Activated CD8-positive, alpha-beta T cell treated with anti-CD3 and anti-CD28 coated beads for 36 hours (primary cell): ENCODE measurements around the gene SLC24A3. TPM values are rescaled to one million over a fixed set of nuclear protein-coding genes. Genes with fewer than 3 reads are reported as not detected.
A peak's percentile ranks its signal among the peaks of the same experiment; 100 is the strongest.

Source experiments
- ATAC-seq: fragments of 200-7000 bp; cut with Tn5 transposase; one replicate; pipeline ENCODE4 v1.10.0; 2021; ENCODE audit warnings: mild to moderate bottlenecking, moderate library complexity
- CTCF ChIA-PET: fragments of 350-600 bp; sonication (Branson Sonifier 250); formaldehyde crosslinking; loops from one replicate; lab custom pipeline; 2021; ENCODE audit warnings: antibody characterized with exemption; lab: Charles Lee
- POLR2A ChIA-PET: fragments of 350-600 bp; sonication (Branson Sonifier 250); formaldehyde crosslinking; loops from one replicate; lab custom pipeline; 2021; ENCODE audit warnings: antibody characterized with exemption; lab: Charles Lee
- DNase-seq: peaks from one replicate; pipeline ENCODE4 v3.0.0-alpha.2; 2020
- H3K27ac Mint-ChIP-seq: one replicate; pipeline ENCODE4 v1.8.0; 2021; ENCODE audit warnings: mild to moderate bottlenecking, mixed read lengths
- H3K27me3 Mint-ChIP-seq: one replicate; pipeline ENCODE4 v1.8.0; 2021; ENCODE audit warnings: mixed read lengths
- H3K36me3 Mint-ChIP-seq: one replicate; pipeline ENCODE4 v1.8.0; 2021; ENCODE audit warnings: low read depth, mixed read lengths
- H3K4me1 Mint-ChIP-seq: one replicate; pipeline ENCODE4 v1.8.0; 2021; ENCODE audit warnings: low read depth, mixed read lengths
- H3K4me3 Mint-ChIP-seq: one replicate; pipeline ENCODE4 v1.8.0; 2021; ENCODE audit warnings: mild to moderate bottlenecking, moderate library complexity, mixed read lengths
- H3K9me3 Mint-ChIP-seq: one replicate; pipeline ENCODE4 v1.8.0; 2021; ENCODE audit warnings: mixed read lengths
- intact Hi-C: fragments of 100-400 bp; cut with micrococcal nuclease; formaldehyde crosslinking; loops from one replicate; pipeline ENCODE4 v1.10.0; 2022
- total RNA-seq, 2 experiments: library from RNA; stranded (reverse); gene quantifications; one replicate each; pipeline ENCODE4 v1.2.3, GENCODE V29; 2021
- TF ChIP-seq, protein P1 (sequence below): fragments of 200-600 bp; IDR thresholded peaks from one replicate; pipeline ENCODE4 v1.8.0; 2022; ENCODE audit warnings: antibody characterized with exemption, mild to moderate bottlenecking

SLC24A3 gene
- total RNA-seq, 2 experiments from 2014 or later: not detected

DNA sequence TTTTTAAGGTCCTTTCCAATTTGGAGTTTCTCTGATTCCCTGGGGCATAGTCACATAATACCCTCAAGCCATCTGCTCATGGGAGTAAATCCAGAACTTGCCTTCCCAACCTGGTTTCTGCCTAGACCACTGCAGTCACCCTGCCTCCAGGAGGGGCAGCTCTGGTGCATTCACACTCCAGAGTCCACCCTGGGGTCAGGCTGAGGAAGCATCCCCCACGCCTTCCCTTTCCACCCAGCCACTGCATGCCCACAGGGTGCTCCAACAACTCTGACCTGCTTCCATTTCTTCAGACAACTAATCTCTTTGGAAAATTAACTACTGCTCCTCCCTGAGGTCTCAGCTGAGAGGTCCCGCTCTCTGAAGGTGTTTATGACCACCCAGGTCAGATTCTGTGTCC, 334.2 kb downstream of the SLC24A3 start:
- POLR2A ChIA-PET: interaction anchor here (0.7 kb wide), 1 partner anchor 26 kb away, joined by 3 read pairs; no protein-coding TSS in a partner anchor
- no peak for ATAC-seq
- Mint-ChIP-seq H3K27me3 (no peaks in the 10 kb centered on the region), H3K27ac (no peak overlapping the region), H3K4me1 (peaks cover 10% of the 10 kb centered on the region), H3K9me3 (no peaks in the 10 kb centered on the region), H3K4me3 (no peak overlapping the region), H3K36me3 (no peaks in the 10 kb centered on the region)
- DNase-seq: no peak
- intact Hi-C loops: no loop called here
- CTCF ChIA-PET: no interaction called here
- TF ChIP-seq, protein P1, sequence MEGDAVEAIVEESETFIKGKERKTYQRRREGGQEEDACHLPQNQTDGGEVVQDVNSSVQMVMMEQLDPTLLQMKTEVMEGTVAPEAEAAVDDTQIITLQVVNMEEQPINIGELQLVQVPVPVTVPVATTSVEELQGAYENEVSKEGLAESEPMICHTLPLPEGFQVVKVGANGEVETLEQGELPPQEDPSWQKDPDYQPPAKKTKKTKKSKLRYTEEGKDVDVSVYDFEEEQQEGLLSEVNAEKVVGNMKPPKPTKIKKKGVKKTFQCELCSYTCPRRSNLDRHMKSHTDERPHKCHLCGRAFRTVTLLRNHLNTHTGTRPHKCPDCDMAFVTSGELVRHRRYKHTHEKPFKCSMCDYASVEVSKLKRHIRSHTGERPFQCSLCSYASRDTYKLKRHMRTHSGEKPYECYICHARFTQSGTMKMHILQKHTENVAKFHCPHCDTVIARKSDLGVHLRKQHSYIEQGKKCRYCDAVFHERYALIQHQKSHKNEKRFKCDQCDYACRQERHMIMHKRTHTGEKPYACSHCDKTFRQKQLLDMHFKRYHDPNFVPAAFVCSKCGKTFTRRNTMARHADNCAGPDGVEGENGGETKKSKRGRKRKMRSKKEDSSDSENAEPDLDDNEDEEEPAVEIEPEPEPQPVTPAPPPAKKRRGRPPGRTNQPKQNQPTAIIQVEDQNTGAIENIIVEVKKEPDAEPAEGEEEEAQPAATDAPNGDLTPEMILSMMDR: no peak

DNA sequence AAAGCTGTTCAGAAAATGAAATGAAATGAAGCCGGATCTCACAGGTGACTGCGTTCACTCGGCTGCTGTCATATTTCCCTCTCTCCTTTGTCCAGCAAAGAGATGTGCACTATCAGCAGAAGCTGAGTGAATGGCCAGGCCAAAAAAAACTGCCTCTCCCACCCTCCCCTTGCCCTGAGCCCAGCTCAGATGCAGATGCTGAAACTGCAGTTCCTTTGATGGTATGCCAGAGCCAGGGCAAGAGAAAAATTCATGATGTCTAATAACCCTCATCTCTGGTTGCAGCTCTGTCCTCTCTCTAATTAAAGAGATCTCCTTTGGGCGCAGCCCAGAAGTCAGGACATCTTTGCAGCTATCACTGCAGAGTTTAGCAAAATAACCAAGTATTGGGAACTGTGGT, 335.1 kb downstream of the SLC24A3 start:
- Mint-ChIP-seq H3K36me3 (no peaks in the 10 kb centered on the region), H3K4me1 (peaks cover 10% of the 10 kb centered on the region), H3K27ac (no peak overlapping the region), H3K27me3 (no peaks in the 10 kb centered on the region), H3K4me3 (no peak overlapping the region), H3K9me3 (no peaks in the 10 kb centered on the region)
- ChIA-PET POLR2A (no interaction called here), CTCF (no interaction called here)
- ATAC-seq: no peak
- no peak for DNase-seq
- TF ChIP-seq, protein P1: no peak
- intact Hi-C loops: no loop called here

DNA sequence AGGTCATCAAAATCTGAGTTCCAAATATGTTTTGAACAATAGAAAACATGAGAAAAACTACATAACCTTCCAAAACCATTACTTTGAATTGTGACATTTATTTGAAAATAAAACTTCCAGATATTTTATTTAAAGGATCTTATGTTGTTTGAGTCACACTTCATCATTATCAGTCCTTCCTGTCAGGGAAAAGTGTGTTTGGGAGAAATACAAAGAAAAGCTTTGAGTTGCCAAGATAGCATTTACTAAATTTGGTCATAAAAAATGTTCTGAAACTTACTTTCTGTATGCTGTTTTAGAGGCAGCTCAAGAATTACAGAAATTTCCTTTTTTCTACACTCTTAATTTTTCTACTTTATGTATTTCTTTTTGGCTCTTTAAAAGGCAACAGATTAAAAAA, 337.5 kb downstream of the SLC24A3 start:
- Mint-ChIP-seq H3K27ac (no peak overlapping the region), H3K36me3 (no peaks in the 10 kb centered on the region), H3K9me3 (no peaks in the 10 kb centered on the region), H3K27me3 (no peaks in the 10 kb centered on the region), H3K4me1 (no peaks in the 10 kb centered on the region), H3K4me3 (no peak overlapping the region)
- DNase-seq: no peak
- CTCF ChIA-PET: no interaction called here
- intact Hi-C loops: no loop called here
- TF ChIP-seq, protein P1: no peak
- POLR2A ChIA-PET: no interaction called here
- no peak for ATAC-seq

DNA sequence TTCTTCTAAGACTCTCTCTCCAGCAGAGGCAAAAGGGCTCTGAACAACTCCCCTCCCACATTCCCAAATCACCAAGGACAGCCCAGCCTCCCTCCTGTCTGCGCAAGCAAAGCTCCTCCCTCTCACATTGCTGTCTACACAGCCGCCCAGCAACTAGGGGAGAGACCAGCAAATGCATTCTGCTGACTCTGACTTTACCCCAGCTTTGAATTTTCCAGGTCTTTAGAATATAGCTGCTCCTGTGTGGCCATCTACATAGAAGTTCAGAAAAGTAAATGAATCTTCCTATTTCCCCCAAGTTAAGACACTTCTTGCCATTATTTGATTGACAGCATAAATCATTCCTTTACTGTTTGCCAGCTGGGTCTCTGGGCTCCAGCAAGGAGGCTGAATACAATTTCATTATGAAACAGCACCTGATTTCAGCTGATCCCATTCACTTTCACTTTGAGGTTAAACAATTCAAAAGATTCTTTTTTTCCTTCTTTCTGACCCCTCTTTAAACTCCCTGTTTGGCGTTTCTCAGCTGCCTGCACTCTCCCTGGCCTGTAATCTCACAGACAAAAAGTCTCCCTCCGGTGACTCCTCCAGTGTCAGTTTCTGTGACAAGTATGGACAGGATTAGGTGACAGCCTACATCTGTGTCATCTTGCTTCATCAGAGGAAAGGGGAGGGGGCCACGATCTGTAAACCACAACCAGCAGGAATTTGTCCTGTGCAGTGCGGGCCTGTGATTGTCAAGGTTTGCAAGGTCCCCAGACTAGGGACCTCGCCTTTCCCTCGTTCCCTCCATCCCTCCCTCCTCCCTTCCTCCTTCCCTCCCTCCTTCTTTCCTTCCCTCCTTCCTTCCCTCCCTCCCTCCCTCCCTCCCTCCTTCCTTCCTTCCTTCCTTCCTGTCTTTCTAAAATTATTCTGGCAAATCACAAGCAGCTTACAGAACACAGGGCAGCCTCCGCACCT, 340.1 kb downstream of the SLC24A3 start:
- Mint-ChIP-seq H3K4me3 (no peak overlapping the region), H3K27ac (no peak overlapping the region), H3K9me3 (no peaks in the 10 kb centered on the region), H3K36me3 (no peaks in the 10 kb centered on the region), H3K27me3 (no peaks in the 10 kb centered on the region), H3K4me1 (no peaks in the 10 kb centered on the region)
- DNase-seq (no peak), ATAC-seq (peak; percentile 30)
- intact Hi-C loops: no loop called here
- TF ChIP-seq, protein P1: no peak
- POLR2A ChIA-PET: no interaction called here
- CTCF ChIA-PET: no interaction called here

DNA sequence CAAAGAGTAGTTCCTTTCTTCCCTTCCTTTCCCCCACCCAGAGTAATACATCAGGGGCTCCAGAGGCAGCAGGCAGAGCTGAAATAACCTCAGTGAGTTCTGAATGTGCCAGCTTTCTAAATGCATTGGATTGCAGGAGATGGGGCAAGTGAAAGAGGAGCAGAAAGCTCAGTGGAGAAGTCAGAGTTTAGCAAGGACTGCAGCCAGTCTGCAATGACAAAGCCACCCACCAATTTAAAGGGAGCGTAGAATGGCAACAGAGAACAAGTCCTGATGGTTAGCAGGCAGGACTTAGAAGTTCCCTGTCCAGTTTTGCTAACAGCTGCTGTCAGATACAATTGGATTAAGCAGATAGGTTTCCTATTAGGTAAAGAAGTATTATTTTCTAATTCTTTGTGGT, 342.2 kb downstream of the SLC24A3 start:
- ATAC-seq (no peak), DNase-seq (no peak)
- intact Hi-C loops: no loop called here
- ChIA-PET POLR2A (no interaction called here), CTCF (no interaction called here)
- TF ChIP-seq, protein P1: no peak
- Mint-ChIP-seq H3K27me3 (no peaks in the 10 kb centered on the region), H3K36me3 (no peaks in the 10 kb centered on the region), H3K9me3 (no peaks in the 10 kb centered on the region), H3K4me3 (no peak overlapping the region), H3K4me1 (no peaks in the 10 kb centered on the region), H3K27ac (no peak overlapping the region)
